Small intestine (tissue), 16 donors: ENCODE results near the gene THAP10. TPM values are rescaled to one million over a fixed set of nuclear protein-coding genes. Genes with fewer than 3 reads are reported as not detected.
"Not testable (repeated sequence)": the region's sequence is repeated elsewhere in the genome, so short reads cannot be mapped to it uniquely, and the experiment has no call there.

Source experiments
- DNase-seq, 2 donors: peaks; one replicate each; pipeline versions ENCODE4 v3.0.0 to v3.0.0-alpha.2; 2013
- FAIRE-seq: peaks from 2 replicates; lab custom pipeline; 2012; peaks lifted over from hg19 to GRCh38; lab: Jason Lieb, UNC
- H3K27ac ChIP-seq, 3 donors: one replicate each; pipeline ENCODE4 v1.5.1; 2013; ENCODE audit warnings: low read length in 2 of 3, mild to moderate bottlenecking in 2 of 3, control low read depth in 1 of 3, inconsistent platforms in 1 of 3, low read depth in 1 of 3, moderate library complexity in 1 of 3
- H3K27me3 ChIP-seq, 3 donors: one replicate each; pipeline ENCODE4 v1.6.1; 2013; ENCODE audit warnings: low read length in 3 of 3, inconsistent platforms in 1 of 3; ENCODE audit not compliant: control insufficient read depth in 3 of 3, insufficient read depth in 3 of 3
- H3K36me3 ChIP-seq, 3 donors: one replicate each; pipeline ENCODE4 v1.6.1; 2013; ENCODE audit warnings: low read length in 3 of 3, inconsistent platforms in 1 of 3, low read depth in 1 of 3, mild to moderate bottlenecking in 1 of 3, moderate library complexity in 1 of 3; ENCODE audit not compliant: control insufficient read depth in 3 of 3, insufficient read depth in 2 of 3
- H3K4me1 ChIP-seq, 3 donors: one replicate each; pipeline ENCODE4 v1.6.1; 2013; ENCODE audit warnings: low read length in 2 of 3, inconsistent platforms in 1 of 3, low read depth in 1 of 3, mild to moderate bottlenecking in 1 of 3, moderate library complexity in 1 of 3; ENCODE audit not compliant: control insufficient read depth in 3 of 3, insufficient read depth in 2 of 3
- H3K4me3 ChIP-seq, 3 donors: one replicate each; pipeline ENCODE4 v1.5.1; 2013; ENCODE audit warnings: low read length in 3 of 3, control low read depth in 1 of 3, inconsistent platforms in 1 of 3, low read depth in 1 of 3, mild to moderate bottlenecking in 1 of 3, moderate library complexity in 1 of 3
- H3K9me3 ChIP-seq, 2 donors: one replicate each; pipeline ENCODE4 v1.6.1; 2013; ENCODE audit warnings: low read depth in 1 of 2, low read length in 1 of 2; ENCODE audit not compliant: control insufficient read depth in 2 of 2, insufficient read depth in 1 of 2
- WGBS, 3 donors: extraction: QIAGEN DNeasy Blood & Tissue Kit; methylation state at CpG; one replicate each; pipeline ENCODE4 v1.1.7; 2013; 5-methylcytosine and 5-hydroxymethylcytosine counted together
- long read RNA-seq, 10 donors: transcript quantifications; one replicate each; lab custom pipeline, GENCODE V29; 2026
- polyA plus RNA-seq, 4 donors: library from polyadenylated mRNA; stranded (reverse) in 3 of 4; unstranded in 1 of 4; fragments of 200-250 nt in 3 of 4; fragments of 120-200 nt in 1 of 4; gene quantifications; one replicate each; pipeline versions ENCODE4 v1.2.1 to v1.2.3, GENCODE V29; 2013
- donor health status: healthy with polysubstance abuse.
- donor health status: control.
- donor health status: control.
- donor health status: Bipolar disorder and iron deficiency.
- donor health status: healthy.

Gene THAP10
- polyA plus RNA-seq = 1 to 10 TPM in 3 of 4 donors, under 1 TPM in 1; 0.89 to 2.5 (median 1.8) TPM
- long read RNA-seq, donor 1 = 0 reads
- long read RNA-seq, donor 2, partial matches to known transcripts = 0 of 2 reads
- long read RNA-seq, donor 2, other reads (novel, unspliced or antisense) = 0 of 2 reads
- long read RNA-seq, donor 3 = 0 reads
- long read RNA-seq, donor 4 = 0 reads
- long read RNA-seq, donor 5 = 0 reads
- long read RNA-seq, donor 6 = 0 reads
- long read RNA-seq, donor 7, partial matches to known transcripts = 0 of 3 reads
- long read RNA-seq, donor 7, other reads (novel, unspliced or antisense) = 0 of 3 reads
- long read RNA-seq, donor 8 = 0 reads
- long read RNA-seq, donor 9 = 0 reads
- long read RNA-seq, donor 10, partial matches to known transcripts = 0 of 1 reads
- long read RNA-seq, donor 10, other reads (novel, unspliced or antisense) = 0 of 1 reads

DNA sequence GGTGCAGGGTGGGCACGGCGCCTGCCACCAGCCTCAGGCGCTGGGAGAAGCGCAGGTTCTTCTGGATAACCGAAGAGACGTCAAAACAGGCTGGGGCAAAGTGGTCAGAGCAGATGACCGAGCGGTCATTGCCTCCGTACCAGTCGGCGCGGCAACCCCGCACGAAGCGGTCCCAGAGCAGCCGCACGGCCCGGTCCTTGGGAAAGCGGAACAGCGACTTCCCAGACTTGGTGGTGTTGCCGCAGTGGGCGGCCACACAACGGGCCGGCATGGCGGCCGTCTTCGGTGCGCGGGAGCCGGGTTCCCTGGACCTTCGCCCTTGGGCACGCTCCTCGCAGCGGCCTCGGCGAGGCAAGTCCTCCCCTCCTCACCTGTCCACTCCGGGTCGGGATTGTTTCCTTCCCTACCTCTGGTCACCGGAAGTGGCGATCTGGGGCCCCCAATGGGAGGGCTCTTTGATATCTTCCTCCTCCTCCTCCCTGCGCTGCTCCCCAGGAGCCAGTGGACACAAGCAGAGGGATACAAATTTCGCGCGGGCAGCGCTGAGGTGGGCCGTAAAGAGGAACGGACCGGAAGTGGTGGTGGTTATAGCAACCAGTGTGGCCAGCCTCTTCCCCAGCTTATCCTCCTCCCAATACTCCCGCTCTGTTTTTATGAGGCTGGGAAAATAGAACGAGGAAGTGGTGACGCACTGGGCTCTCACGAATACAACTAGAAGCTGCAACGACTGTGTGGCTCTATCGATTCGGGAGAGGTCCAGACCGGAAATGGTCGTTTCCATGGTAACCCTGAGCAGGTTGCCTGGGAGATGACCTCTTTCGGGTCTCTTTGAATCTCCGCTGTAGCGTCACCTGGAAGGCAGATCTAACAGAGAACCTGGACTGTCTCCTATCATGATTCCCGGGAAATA lies at the start of gene THAP10, which contains the start of gene LRRC49:
TSS of gene THAP10 (minus strand) at position 432 of the 910 bp plus-strand sequence. CDS start at position 271, 161 bp downstream.
TSS of gene LRRC49 (plus strand) at position 825 of the 910 bp plus-strand sequence. CDS start at position 894, 69 bp downstream.
- DNase-seq (peak; percentile 88 to 93), FAIRE-seq (no peak)
- 1 to 3% (median 1%) methylated on average over 57 to 61 of the region's 61 CpGs for WGBS, 3 donors
- H3K4me1 ChIP-seq = peaks cover 0 to 7% (median 0%) of the 10 kb centered on the region in 3 donors
- H3K27ac ChIP-seq = peak within 1 kb of the TSS; percentile 40 to 85 (median 55)
- H3K9me3 ChIP-seq = no peaks in the 10 kb centered on the region
- no peaks in the 10 kb centered on the region for H3K36me3 ChIP-seq
- H3K27me3 ChIP-seq = no peaks in the 10 kb centered on the region
- H3K4me3 ChIP-seq = peak within 1 kb of the TSS; percentile 37 to 76 (median 75)

DNA sequence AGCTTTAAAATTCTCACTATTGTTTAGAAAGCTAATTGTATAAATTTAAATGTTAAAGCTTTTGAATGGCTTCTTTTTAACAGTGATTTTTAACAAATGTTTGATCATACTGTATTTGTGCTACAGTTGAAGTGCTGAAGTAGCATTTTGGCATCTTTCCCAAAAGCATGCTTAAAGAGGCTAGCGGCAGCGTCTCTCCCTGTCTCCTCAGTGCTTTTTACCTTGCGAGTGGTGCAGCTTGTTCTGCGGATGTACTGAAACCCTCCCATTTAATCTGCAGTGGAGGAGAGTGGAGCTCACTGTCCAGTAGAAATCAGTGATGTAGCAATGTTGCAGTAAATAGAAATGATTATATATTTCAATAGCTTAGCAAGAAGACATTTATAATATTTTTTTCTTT lies 44.1 kb upstream of the THAP10 start:
- no peak for DNase-seq
- Histone ChIP-seq H3K36me3 (no peaks in the 10 kb centered on the region), H3K4me1 (no peaks in the 10 kb centered on the region), H3K27ac (no peak overlapping the region), H3K9me3 (no peaks in the 10 kb centered on the region), H3K27me3 (no peaks in the 10 kb centered on the region), H3K4me3 (no peak overlapping the region)
- 73 to 83% (median 78%) methylated on average over 4 of the region's 4 CpGs for WGBS, 3 donors
- no peak for FAIRE-seq

DNA sequence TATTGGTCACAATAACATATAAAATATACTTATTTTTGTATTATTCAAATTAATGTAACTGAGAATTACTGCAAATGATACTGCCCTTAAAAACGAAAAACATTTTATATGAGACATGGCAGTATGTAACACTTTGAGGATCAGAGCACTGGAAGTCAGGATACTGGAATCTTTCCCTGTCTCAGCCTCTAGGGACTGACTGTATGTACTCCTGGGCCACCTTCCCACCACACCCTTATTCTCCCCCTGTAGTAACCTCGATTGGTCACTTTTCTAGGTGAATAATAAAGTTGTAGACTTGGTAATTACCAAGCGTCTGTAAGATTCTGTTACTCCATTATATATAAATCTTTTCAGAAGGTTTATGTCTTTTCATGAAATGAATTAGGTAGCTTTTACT lies 43.4 kb upstream of the THAP10 start:
- DNase-seq = no peak
- no peaks in the 10 kb centered on the region for H3K9me3 ChIP-seq
- H3K27me3 ChIP-seq = no peaks in the 10 kb centered on the region
- FAIRE-seq = no peak
- no peak overlapping the region for H3K4me3 ChIP-seq
- H3K36me3 ChIP-seq = no peaks in the 10 kb centered on the region
- no peaks in the 10 kb centered on the region for H3K4me1 ChIP-seq
- 77 to 85% (median 85%) methylated on average over 3 of the region's 3 CpGs for WGBS, 3 donors
- no peak overlapping the region for H3K27ac ChIP-seq

DNA sequence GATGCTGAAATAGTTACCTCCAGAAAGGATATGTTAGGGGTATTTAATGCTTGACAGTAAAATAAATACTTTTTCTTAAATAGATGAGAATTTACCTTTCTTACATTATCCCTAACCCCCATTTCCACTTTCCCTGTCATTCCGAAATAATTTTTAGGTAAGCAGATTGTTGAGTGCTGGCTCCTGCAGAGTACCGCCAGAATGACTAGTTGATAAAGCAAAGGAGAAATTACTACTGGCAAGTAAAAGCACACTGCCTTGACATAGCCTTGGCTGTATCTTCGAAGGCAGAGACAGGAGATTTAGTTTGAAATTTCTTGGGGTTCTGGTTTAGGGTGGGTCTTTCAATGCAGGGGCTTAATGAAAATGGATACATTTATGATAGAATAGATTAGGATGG lies 41.2 kb upstream of the THAP10 start:
- DNase-seq (no peak), FAIRE-seq (no peak)
- no peaks in the 10 kb centered on the region for H3K4me1 ChIP-seq
- peaks cover 0 to 3% of the 10 kb centered on the region in 2 donors for H3K9me3 ChIP-seq
- WGBS, 3 donors = 65 to 79% (median 73%) methylated on average over 3 of the region's 3 CpGs
- no peak overlapping the region for H3K27ac ChIP-seq
- no peak overlapping the region for H3K4me3 ChIP-seq
- H3K36me3 ChIP-seq = no peaks in the 10 kb centered on the region
- no peaks in the 10 kb centered on the region for H3K27me3 ChIP-seq

DNA sequence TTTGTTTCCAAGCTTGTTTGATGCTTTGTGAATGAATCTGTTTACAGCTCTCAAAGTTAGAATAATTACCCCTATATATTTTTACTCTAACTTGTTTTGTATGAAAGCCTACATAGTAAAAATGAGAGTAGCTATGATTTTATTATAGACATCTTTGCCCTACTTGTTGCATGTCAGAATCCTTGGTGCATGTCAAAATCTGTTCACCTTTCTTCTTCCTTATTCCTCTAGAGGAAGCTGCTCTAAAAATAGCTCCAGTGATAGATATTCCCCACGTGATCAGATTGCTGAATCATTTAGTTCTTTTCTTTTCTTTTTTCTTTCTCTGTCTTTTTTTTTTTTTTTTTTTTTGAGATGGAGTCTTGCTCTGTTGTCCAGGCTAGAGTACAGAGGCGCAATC lies 40.2 kb upstream of the THAP10 start:
- no peaks in the 10 kb centered on the region for H3K4me1 ChIP-seq
- H3K27me3 ChIP-seq = no peaks in the 10 kb centered on the region
- no peak for FAIRE-seq
- no peak overlapping the region for H3K27ac ChIP-seq
- H3K36me3 ChIP-seq = no peaks in the 10 kb centered on the region
- DNase-seq = no peak
- 58 to 71% (median 68%) methylated on average over 2 of the region's 2 CpGs for WGBS, 3 donors
- no peak overlapping the region for H3K4me3 ChIP-seq
- H3K9me3 ChIP-seq = peaks cover 0 to 3% of the 10 kb centered on the region in 2 donors

DNA sequence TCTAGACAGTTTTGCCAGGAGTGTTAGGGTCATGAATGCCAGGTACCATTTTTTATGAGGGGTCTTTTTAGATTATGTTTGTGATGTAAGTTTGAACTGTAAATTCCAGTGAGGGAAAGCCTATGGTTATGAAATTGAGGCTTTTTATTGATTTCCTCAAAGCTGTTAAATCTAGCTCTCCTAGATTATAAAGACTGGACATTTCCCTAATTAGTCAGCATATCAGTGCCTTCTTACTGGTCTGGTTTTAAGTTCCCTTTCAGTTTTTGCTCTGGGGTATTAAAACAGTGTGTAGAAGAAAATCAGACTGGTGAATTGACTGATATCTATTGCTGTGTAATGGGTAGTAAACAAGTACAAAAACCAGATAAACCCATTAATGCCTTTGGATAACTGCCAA lies 39.6 kb upstream of the THAP10 start:
- no peak for FAIRE-seq

DNA sequence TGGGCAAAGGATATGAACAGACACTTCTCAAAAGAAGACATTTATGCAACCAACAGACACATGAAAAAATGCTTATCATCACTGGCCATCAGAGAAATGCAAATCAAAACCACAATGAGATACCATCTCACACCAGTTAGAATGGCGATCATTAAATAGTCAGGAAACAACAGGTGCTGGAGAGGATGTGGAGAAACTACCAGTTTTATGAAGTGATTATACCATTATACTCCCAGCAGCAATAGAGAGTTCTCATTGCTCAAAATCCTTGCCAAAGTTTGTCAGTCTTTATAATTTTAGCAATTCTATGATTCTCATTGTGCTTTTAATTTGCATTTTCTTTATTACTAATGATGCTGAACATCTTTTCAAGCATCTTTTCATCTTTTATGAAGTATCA lies 34.7 kb upstream of the THAP10 start:
- not testable (repeated sequence) for H3K36me3 ChIP-seq, H3K27ac ChIP-seq, FAIRE-seq, H3K27me3 ChIP-seq, H3K4me3 ChIP-seq, H3K4me1 ChIP-seq, DNase-seq, H3K9me3 ChIP-seq
- 71 to 100% (median 80%) methylated on average over 1 of the region's 1 CpG for whole genome bisulfite sequencing, 3 donors

More for the DNA sequence above, 39.6 kb upstream of the THAP10 start:
- Histone ChIP-seq H3K4me1 (no peaks in the 10 kb centered on the region), H3K9me3 (peaks cover 0 to 3% of the 10 kb centered on the region in 2 donors), H3K4me3 (no peak overlapping the region), H3K27me3 (no peaks in the 10 kb centered on the region), H3K36me3 (no peaks in the 10 kb centered on the region), H3K27ac (no peak overlapping the region)
- no peak for DNase-seq
